T-helper 2 cell treated with Interferon-gamma antibody and Interleukin-4, amounts not matched to agents 100 ng/mL and 5 ng/mL, for 36 hours (primary cell): ENCODE measurements around the gene ERGIC1. TPM values are rescaled to one million over a fixed set of nuclear protein-coding genes. Genes with fewer than 3 reads are reported as not detected.
"Not testable (repeated sequence)": the region's sequence is repeated elsewhere in the genome, so short reads cannot be mapped to it uniquely, and the experiment has no call there.

Source experiments
- intact Hi-C: fragments of 100-400 bp; cut with micrococcal nuclease; formaldehyde crosslinking; loops from one replicate; pipeline ENCODE4 v1.15.1; 2023
- total RNA-seq: library from RNA; stranded (reverse); gene quantifications from 2 replicates; pipeline ENCODE4 v1.2.3, GENCODE V29; 2022

The ERGIC1 gene
- total RNA-seq, 1 donor from 2014 or later: 41.3 TPM

DNA sequence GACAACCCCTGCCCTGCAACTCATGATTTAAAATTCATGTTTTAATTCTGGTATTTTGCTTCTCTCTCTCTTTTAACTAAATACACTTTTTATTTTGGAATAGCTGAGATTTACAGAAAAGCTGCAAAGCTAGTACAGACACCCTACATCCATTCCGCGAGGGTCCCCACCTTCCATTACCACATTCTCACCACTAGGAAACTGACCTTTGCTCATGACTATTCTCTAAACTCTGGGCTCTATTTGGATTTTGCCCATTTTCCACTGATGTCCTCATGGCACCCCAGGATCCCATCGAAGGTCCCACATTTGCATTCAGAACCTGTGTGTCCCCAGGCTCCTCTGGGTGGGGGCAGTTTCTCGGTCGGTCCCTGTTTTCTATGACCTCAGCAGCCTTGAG, 11.5 kb downstream of the ERGIC1 start:
- intact Hi-C loops: no loop called here

GRCh38 chr5:172846249-172846648, 12.2 kb downstream of the ERGIC1 start:
- intact Hi-C loops: no loop called here

- intact Hi-C loops: no loop called here
Measured at GRCh38 chr5:172846677-172847076, 12.6 kb downstream of the ERGIC1 start.

DNA sequence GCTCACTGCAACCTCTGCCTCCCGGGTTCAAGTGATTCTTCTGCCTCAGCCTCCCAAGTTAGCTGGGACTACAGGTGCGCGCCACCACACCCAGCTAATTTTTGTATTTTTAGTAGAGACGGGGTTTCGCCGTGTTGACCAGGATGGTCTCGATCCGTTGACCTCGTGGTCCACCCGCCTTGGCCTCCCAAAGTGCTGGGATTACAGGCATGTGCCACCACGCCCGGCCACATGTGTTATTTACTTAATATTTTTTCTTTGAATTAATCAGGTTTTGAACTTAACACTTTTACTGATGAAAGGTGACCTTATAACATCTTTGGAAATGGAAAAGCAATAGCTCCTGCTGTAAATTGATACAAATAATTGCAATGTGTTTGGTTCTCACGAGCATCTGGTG, 13.5 kb downstream of the ERGIC1 start:
- intact Hi-C loops: not testable (repeated sequence)

DNA sequence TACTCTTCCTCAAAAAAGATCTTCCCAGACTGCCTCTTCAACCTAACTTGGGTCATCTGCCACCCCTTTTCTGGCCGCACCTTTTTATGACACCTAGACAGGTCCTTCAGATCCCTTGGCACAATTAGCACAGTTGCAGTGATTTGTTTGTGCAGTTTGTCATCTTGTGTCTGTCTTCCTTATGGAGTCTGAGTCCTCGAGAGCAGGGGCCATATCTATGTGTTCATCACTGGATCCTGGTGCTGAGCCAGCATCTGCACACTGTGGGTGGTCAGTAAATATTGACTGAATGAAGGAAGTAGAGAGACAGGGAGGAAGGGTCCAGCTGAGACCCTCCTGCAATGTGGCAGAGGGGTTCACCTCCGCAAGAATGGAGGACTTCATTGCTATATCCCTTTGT, 14.4 kb downstream of the ERGIC1 start:
- intact Hi-C loops: no loop called here

- intact Hi-C loops: no loop called here
Measured at GRCh38 chr5:172849606-172850453, 15.8 kb downstream of the ERGIC1 start.

DNA sequence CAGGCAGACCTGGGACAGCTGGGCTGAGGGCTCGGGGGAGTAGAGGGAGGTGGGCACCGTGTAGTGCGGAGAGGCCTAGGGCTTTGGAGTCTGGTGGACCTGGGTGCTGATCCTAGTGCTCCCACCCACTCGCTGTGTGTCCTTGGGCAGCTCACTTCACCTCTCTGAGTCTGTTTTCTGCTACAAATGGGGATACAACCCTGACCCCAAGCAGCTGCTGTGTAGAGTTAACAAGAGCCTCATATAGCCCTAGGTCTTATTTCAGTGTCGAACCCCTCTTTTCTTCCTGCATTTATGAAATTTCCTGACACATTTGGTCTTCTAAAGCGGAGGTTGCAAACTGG, 16.4 kb downstream of the ERGIC1 start:
- intact Hi-C loops: no loop called here

GRCh38 chr5:172851254-172851653, 17.2 kb downstream of the ERGIC1 start:
- intact Hi-C loops: not testable (repeated sequence)

DNA sequence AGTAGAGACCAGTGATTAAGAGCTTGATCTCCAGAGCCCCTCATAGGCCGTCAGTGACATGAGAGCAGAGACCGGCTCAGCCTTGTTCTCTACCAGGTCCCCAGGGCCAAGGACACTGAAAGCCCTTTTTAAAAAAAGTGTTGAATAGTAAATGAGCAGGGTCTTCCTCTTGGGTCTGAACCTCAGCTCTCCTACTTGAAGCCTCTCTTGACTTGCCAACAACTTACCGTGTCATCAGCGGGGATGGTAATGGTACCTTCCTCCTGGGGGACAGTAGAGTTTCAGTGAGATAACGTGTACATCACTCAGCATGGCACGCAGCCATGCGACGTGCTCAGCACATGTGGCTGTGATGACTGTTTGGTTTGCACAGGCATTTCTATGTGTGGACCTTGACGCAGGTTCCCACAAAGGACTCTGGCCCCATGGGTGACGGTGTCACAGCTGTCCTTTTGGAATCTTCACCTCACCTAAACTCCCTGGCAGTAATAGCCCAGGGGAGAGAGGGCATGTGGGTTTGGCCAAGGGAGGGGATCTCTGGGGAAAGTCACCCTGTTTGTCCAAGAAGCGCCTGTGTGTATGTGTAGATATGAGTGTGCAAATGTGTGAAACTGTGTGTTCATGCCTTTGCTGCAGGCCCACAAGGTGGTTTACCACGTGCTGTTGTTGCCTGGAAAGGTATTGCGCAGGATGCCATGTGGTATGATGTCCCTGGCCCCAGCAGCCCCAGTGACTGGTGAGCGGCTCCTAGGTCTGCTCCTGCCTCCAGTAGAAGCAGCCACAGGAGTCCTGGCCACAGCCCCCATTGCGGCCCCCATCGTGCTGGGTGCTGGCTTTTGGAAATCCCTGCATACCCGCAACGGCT, 18.7 kb downstream of the ERGIC1 start:
- intact Hi-C loops: no loop called here

DNA sequence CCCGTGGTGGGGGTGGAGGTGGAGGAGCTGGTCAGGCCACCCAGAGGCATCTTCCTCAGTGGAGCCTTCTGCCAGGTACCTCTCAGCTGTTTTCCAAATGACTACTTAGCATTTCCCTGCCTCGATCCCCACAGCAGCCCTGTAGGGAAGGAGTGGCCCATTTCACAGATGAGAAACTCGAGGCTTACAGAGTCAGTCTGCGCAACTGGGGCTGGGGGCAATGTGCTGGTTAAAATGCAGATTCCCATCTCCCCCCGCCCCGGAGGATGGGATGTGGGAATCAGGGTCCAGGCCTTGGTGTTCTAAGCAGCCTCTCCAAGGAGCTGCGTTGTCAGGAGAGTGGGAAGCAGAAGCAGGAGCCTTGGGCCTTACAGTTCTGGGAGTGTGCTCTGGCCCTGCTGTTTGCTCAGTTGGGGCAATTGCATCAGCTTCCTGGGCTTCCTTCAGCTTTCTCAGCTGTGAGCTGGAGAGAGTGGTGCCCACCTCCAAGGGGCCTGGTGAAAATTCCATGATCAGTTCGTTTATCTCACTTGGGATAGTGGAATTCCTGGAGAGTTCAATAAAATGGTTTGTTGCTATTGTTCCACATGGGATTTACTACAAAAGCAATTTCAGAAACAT, 19.4 kb downstream of the ERGIC1 start:
- intact Hi-C loops: no loop called here

GRCh38 chr5:172854451-172854871, 20.4 kb downstream of the ERGIC1 start:
- intact Hi-C loops: no loop called here

DNA sequence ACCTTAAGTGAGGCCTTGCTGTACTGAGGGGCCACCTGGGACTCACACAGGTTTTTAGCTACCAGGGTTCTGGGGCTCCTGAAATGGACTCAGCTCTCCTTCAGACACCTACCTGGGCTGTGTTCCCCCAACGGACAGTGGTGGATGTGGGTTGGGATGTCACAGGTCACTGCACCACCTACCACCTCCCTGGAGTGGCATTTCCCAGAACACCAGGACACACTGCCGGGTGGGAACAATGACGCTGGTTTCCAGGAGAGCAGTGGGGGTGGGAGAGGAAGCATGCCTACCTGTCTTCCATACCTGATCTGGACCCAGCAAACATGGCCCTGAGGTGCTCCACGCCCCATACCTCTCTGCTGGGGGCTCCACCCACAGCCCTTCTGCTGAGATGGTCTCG, 20.9 kb downstream of the ERGIC1 start:
- intact Hi-C loops: no loop called here

DNA sequence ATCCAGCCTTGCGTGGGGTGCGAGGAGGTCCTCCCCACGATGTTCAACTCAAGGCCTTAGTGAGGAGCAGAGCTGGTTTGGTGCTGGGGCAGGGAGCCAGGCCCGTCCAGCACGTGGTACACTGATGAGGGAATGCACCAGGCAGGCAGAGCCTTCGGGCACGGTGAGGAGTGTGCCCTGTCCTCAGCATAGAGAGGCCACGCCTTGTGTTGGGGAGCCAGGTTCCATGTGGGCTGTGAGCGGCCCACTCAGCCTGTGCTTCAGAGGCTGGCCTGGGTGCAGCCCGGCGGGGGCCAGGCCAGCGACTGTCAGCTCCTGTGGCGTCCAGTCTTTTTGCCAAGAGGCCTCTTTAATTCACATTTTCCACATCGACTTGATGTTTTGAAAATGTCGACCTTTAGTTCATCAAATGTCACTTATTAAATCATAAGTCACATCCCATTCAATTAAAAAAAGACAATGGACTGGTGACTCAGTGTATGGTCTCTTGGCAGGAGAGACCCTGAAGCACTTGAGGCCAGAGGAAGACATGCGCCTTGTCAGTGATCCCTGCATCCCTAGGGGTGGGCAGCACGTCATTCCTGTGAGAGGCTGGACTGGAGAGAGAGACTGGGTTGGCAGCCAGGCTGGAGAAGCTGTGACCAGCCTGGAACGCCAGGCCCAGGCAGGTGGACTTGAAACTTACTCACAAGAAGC, 21.7 kb downstream of the ERGIC1 start:
- intact Hi-C loops: no loop called here

- intact Hi-C loops: no loop called here
Measured at GRCh38 chr5:172856336-172856735, 22.3 kb downstream of the ERGIC1 start.

GRCh38 chr5:172857982-172858381, 23.9 kb downstream of the ERGIC1 start:
- intact Hi-C loops: no loop called here

DNA sequence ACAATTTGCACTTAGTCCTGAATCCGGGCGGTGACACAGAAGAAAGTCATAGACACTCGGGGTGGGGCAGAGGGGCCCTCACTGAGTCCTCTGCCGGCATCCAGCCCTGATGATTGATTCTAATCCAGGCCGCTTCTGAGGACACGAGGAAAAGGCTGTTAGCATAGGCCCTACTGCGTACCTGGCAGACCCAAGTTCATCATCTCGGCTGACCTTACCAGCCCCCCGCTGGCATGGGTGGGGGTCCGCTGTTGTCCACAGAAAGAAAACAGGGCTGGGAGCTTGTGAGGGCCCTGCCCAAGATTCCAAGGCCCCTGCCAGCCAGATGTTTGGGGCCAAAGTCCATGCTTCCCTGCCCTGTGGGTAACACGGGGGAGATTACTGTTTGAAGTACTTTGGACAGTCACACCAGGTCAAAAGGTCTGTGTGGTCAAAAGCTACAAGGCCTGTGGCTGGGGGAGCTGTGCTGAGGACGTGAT, 24.5 kb downstream of the ERGIC1 start:
- intact Hi-C loops: no loop called here

GRCh38 chr5:172858990-172859811, 25.1 kb downstream of the ERGIC1 start:
- intact Hi-C loops: no loop called here

- intact Hi-C loops: no loop called here
Measured at GRCh38 chr5:172859966-172860365, 25.9 kb downstream of the ERGIC1 start.

DNA sequence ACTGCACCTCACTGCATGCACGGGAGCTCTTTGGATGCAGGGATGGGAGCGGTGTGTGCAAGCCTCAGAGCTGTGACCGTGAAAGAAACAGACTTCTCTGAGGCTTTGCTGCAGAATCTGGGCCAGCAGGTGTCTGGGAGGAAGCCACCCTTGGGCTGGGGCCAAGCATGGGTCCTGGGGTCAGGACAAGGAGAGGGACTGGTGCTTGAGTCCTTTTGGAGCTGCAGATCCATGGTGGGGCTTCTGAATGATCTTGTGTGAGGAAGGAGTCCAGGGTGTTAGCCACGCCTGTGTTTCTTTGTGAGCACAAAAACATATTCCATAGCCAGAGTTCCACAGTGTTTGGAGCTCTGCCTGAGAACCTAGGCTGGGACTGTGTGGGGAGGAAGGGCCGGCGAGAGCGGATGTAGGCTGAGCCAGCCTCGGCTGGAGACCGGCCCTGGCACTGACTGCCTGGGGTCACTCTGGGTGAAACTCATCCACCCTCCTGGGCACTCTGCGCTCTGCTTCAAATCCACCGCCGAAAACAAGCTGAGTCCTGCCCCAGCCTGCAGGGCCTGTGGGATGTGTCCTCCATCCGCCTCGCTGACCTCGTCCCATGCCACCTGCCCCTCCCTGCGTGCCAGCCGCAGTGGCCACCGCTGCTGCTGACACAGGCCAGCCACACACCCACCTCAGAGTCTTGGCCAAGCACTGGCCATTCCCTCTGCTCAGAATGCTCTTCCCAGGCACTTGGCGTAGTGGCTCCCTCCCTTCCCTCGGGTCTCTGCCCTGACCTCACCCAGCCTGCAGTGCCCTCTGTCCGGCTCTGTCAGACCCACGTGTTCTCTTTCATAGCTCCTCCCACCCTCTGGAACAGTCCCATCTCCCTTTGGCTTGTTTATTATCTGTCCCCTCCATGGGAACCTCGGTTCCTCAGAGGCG, 26.7 kb downstream of the ERGIC1 start:
- intact Hi-C loops: no loop called here
